Natural killer cell (primary cell): Measurements from ENCODE around the gene CCL13. TPM values are rescaled to one million over a fixed set of nuclear protein-coding genes. Genes with fewer than 3 reads are reported as not detected.

Experiments used
- ATAC-seq, 3 donors: fragments of 150-1000 bp in 2 of 3; fragments of 200-7000 bp in 1 of 3; cut with Tn5 transposase; 1 replicate in 1 of 3; 2 replicates in 2 of 3; pipeline ENCODE4 v1.10.0; 2021; ENCODE audit warnings: mild to moderate bottlenecking in 2 of 3, moderate library complexity in 2 of 3
- DNase-seq, 2 donors: peaks; one replicate each; pipeline versions ENCODE4 v3.0.0 to v3.0.0-alpha.2; 2013 to 2021; ENCODE audit warnings: mixed read lengths in 1 of 2
- H3K27ac ChIP-seq: one replicate; pipeline ENCODE4 v1.5.1; 2013; ENCODE audit warnings: mild to moderate bottlenecking, low read length
- H3K27me3 ChIP-seq: one replicate; pipeline ENCODE4 v1.6.1; 2013; ENCODE audit warnings: low read length; ENCODE audit not compliant: control insufficient read depth, insufficient read depth
- H3K36me3 ChIP-seq: one replicate; pipeline ENCODE4 v1.6.1; 2013; ENCODE audit warnings: low read length; ENCODE audit not compliant: control insufficient read depth, insufficient read depth
- H3K4me1 ChIP-seq: one replicate; pipeline ENCODE4 v1.6.1; 2013; ENCODE audit warnings: low read length; ENCODE audit not compliant: control insufficient read depth, insufficient read depth
- H3K4me3 ChIP-seq: one replicate; pipeline ENCODE4 v1.5.1; 2013; ENCODE audit warnings: low read length
- H3K9me3 ChIP-seq: one replicate; pipeline ENCODE4 v1.6.1; 2013; ENCODE audit warnings: low read length; ENCODE audit not compliant: control insufficient read depth, insufficient read depth
- H3K27ac Mint-ChIP-seq, 2 donors: one replicate each; pipeline ENCODE4 v1.8.0; 2022; ENCODE audit warnings: mild to moderate bottlenecking in 2 of 2, mixed read lengths in 2 of 2, moderate library complexity in 1 of 2
- H3K27me3 Mint-ChIP-seq, 2 donors: one replicate each; pipeline ENCODE4 v1.8.0; 2022; ENCODE audit warnings: low read depth in 2 of 2, mixed read lengths in 2 of 2
- H3K36me3 Mint-ChIP-seq: one replicate; pipeline ENCODE4 v1.8.0; 2022; ENCODE audit warnings: mixed read lengths
- H3K4me1 Mint-ChIP-seq, 2 donors: one replicate each; pipeline ENCODE4 v1.8.0; 2022; ENCODE audit warnings: mixed read lengths in 2 of 2
- H3K4me3 Mint-ChIP-seq: one replicate; pipeline ENCODE4 v1.8.0; 2022; ENCODE audit warnings: mild to moderate bottlenecking, moderate library complexity, mixed read lengths
- H3K9me3 Mint-ChIP-seq, 2 donors: one replicate each; pipeline ENCODE4 v1.8.0; 2022; ENCODE audit warnings: mixed read lengths in 2 of 2
- CTCF ChIP-seq: fragments of 200-600 bp; IDR thresholded peaks from one replicate; pipeline ENCODE4 v1.8.0; 2022; ENCODE audit warnings: antibody characterized with exemption
- WGBS: methylation state at CpG from one replicate; pipeline ENCODE4 v1.1.7; 2013; ENCODE audit warnings: missing lambda C conversion rate; ENCODE audit not compliant: insufficient coverage; 5-methylcytosine and 5-hydroxymethylcytosine counted together
- intact Hi-C: fragments of 100-400 bp; cut with micrococcal nuclease; formaldehyde crosslinking; loops from one replicate; pipeline ENCODE4 v1.14.2; 2022
- total RNA-seq, 4 donors: library from RNA; stranded (reverse); fragments of 120-200 nt in 1 of 4; gene quantifications; one replicate each; pipeline versions ENCODE4 v1.2.3 to v1.2.4, GENCODE V29; 2013 to 2022

Gene CCL13
- total RNA-seq, 3 donors from 2014 or later (not counting 1 experiment from before 2014, with no cell fraction given): not detected

- WGBS: 100% methylated on average over 2 of the region's 3 CpGs
Measured at GRCh38 chr17:34339138-34339770, 17.0 kb upstream of the CCL13 start.

GRCh38 chr17:34341916-34342315 lies 14.4 kb upstream of the CCL13 start:
- H3K4me3 Mint-ChIP-seq: no peak overlapping the region
- no peak for TF ChIP-seq CTCF

More at GRCh38 chr17:34339138-34339770, 17.0 kb upstream of the CCL13 start:
- Histone ChIP-seq H3K4me1 (no peaks in the 10 kb centered on the region), H3K27ac (no peak overlapping the region), H3K27me3 (peaks cover 2% of the 10 kb centered on the region), H3K9me3 (no peaks in the 10 kb centered on the region), H3K36me3 (no peaks in the 10 kb centered on the region), H3K4me3 (no peak overlapping the region)
- H3K27ac Mint-ChIP-seq: no peak overlapping the region
- no peak for TF ChIP-seq CTCF
- H3K9me3 Mint-ChIP-seq: peaks cover 0 to 2% of the 10 kb centered on the region in 2 donors
- DNase-seq: no peak
- no peak for ATAC-seq
- intact Hi-C loops: no loop called here
- no peaks in the 10 kb centered on the region for H3K36me3 Mint-ChIP-seq
- no peaks in the 10 kb centered on the region for H3K4me1 Mint-ChIP-seq
- no peak overlapping the region for H3K4me3 Mint-ChIP-seq
- H3K27me3 Mint-ChIP-seq: peaks cover 26 to 62% of the 10 kb centered on the region in 2 donors

GRCh38 chr17:34347063-34347462 lies 9.2 kb upstream of the CCL13 start:
- no peaks in the 10 kb centered on the region for H3K27me3 ChIP-seq
- no peaks in the 10 kb centered on the region for H3K4me1 Mint-ChIP-seq
- H3K4me3 ChIP-seq: no peak overlapping the region
- ATAC-seq (no peak), DNase-seq (no peak)
- no peak for TF ChIP-seq CTCF
- no peaks in the 10 kb centered on the region for H3K36me3 Mint-ChIP-seq
- H3K4me1 ChIP-seq: no peaks in the 10 kb centered on the region
- intact Hi-C loops: no loop called here
- no peak overlapping the region for H3K27ac ChIP-seq
- H3K4me3 Mint-ChIP-seq: no peak overlapping the region
- H3K27ac Mint-ChIP-seq: no peak overlapping the region
- H3K9me3 ChIP-seq: no peaks in the 10 kb centered on the region
- no peaks in the 10 kb centered on the region for H3K36me3 ChIP-seq
- H3K27me3 Mint-ChIP-seq: peaks cover 10 to 40% of the 10 kb centered on the region in 2 donors
- no peaks in the 10 kb centered on the region for H3K9me3 Mint-ChIP-seq
- WGBS: 73% methylated on average over 4 of the region's 4 CpGs

More at GRCh38 chr17:34341916-34342315, 14.4 kb upstream of the CCL13 start:
- intact Hi-C loops: no loop called here
- no peaks in the 10 kb centered on the region for H3K36me3 ChIP-seq
- no peak overlapping the region for H3K4me3 ChIP-seq
- Mint-ChIP-seq H3K27ac (no peak overlapping the region), H3K4me1 (no peaks in the 10 kb centered on the region), H3K9me3 (peaks cover 0 to 2% of the 10 kb centered on the region in 2 donors), H3K27me3 (peaks cover 24 to 58% of the 10 kb centered on the region in 2 donors), H3K36me3 (no peaks in the 10 kb centered on the region)
- peaks cover 2% of the 10 kb centered on the region for H3K27me3 ChIP-seq
- WGBS: 89% methylated on average over 2 of the region's 2 CpGs
- no peaks in the 10 kb centered on the region for H3K4me1 ChIP-seq
- H3K9me3 ChIP-seq: no peaks in the 10 kb centered on the region
- DNase-seq: no peak
- H3K27ac ChIP-seq: no peak overlapping the region
- no peak for ATAC-seq

- 69% methylated on average over 4 of the region's 4 CpGs for WGBS
- H3K36me3 Mint-ChIP-seq: no peaks in the 10 kb centered on the region
- no peaks in the 10 kb centered on the region for H3K9me3 Mint-ChIP-seq
- H3K4me3 Mint-ChIP-seq: no peak overlapping the region
- no peak overlapping the region for H3K27ac Mint-ChIP-seq
- no peaks in the 10 kb centered on the region for H3K4me1 Mint-ChIP-seq
- ATAC-seq: no peak
- H3K27me3 Mint-ChIP-seq: peaks cover 9 to 23% of the 10 kb centered on the region in 2 donors
- TF ChIP-seq CTCF: no peak
- H3K9me3 ChIP-seq: no peaks in the 10 kb centered on the region
- no peak overlapping the region for H3K4me3 ChIP-seq
- H3K27ac ChIP-seq: no peak overlapping the region
- no peaks in the 10 kb centered on the region for H3K27me3 ChIP-seq
- no peak for DNase-seq
- no peaks in the 10 kb centered on the region for H3K36me3 ChIP-seq
- no peaks in the 10 kb centered on the region for H3K4me1 ChIP-seq
- intact Hi-C loops: no loop called here
Measured at GRCh38 chr17:34349751-34350150, 6.5 kb upstream of the CCL13 start.
